ENCODE results near the gene KLRC4. TPM values are rescaled to one million over a fixed set of nuclear protein-coding genes. Genes with fewer than 3 reads are reported as not detected.

Gene KLRC4
- total RNA-seq, 1 experiment from 2014 or later: 2.1 TPM

GRCh38 chr12:10400829-10401228 lies 8.7 kb downstream of the KLRC4 start:
- TF ChIP-seq ZNF274 (IDR thresholded peaks at IDR 0.05; ENCODE audit: low read depth, low read length) (no peak), ELF1 (IDR thresholded peaks at IDR 0.05; ENCODE audit: borderline replicate concordance, low read depth) (no peak), POLR2AphosphoS5 (IDR thresholded peaks at IDR 0.05; ENCODE audit: low read depth, low read length) (no peak), MAX (IDR thresholded peaks at IDR 0.05) (no peak), EZH2phosphoT487 (IDR thresholded peaks at IDR 0.05; ENCODE audit: borderline replicate concordance) (no peak), SIN3A (IDR thresholded peaks at IDR 0.05; ENCODE audit: low read depth) (no peak), ZBTB33 (IDR thresholded peaks at IDR 0.05; ENCODE audit: extremely low read depth, insufficient replicate concordance, low read length) (no peak), ZFX (IDR thresholded peaks at IDR 0.05) (no peak), POLR2A (IDR thresholded peaks at IDR 0.05; ENCODE audit: borderline replicate concordance, extremely low read depth, insufficient read depth, insufficient read length) (no peak), CEBPB (IDR thresholded peaks at IDR 0.05; ENCODE audit: low read depth) (no peak), EZH2 (IDR thresholded peaks at IDR 0.05) (no peak), EGR1 (IDR thresholded peaks at IDR 0.05; ENCODE audit: low read depth) (no peak), TCF7L2 (IDR thresholded peaks at IDR 0.05; ENCODE audit: borderline replicate concordance, extremely low read depth, insufficient read depth, insufficient read length) (no peak), REST (IDR thresholded peaks at IDR 0.05; ENCODE audit: low read depth) (no peak), RAD21 (IDR thresholded peaks at IDR 0.05; ENCODE audit: low read depth) (no peak), JUND (IDR thresholded peaks at IDR 0.05) (no peak)
- TF ChIP-seq, protein P1, sequence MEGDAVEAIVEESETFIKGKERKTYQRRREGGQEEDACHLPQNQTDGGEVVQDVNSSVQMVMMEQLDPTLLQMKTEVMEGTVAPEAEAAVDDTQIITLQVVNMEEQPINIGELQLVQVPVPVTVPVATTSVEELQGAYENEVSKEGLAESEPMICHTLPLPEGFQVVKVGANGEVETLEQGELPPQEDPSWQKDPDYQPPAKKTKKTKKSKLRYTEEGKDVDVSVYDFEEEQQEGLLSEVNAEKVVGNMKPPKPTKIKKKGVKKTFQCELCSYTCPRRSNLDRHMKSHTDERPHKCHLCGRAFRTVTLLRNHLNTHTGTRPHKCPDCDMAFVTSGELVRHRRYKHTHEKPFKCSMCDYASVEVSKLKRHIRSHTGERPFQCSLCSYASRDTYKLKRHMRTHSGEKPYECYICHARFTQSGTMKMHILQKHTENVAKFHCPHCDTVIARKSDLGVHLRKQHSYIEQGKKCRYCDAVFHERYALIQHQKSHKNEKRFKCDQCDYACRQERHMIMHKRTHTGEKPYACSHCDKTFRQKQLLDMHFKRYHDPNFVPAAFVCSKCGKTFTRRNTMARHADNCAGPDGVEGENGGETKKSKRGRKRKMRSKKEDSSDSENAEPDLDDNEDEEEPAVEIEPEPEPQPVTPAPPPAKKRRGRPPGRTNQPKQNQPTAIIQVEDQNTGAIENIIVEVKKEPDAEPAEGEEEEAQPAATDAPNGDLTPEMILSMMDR (IDR thresholded peaks at IDR 0.05 in 2 of 3, conservative IDR thresholded peaks at IDR 0.05 in 1 of 3; ENCODE audit: borderline replicate concordance in 1 of 3, insufficient read depth in 1 of 3, low read depth in 2 of 3, low read length in 2 of 3): no peak
- TF ChIP-seq, protein P2, sequence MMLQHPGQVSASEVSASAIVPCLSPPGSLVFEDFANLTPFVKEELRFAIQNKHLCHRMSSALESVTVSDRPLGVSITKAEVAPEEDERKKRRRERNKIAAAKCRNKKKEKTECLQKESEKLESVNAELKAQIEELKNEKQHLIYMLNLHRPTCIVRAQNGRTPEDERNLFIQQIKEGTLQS (IDR thresholded peaks at IDR 0.05): no peak
- peaks cover 0 to 4% of the 10 kb centered on the region in 2 experiments; a peak in 2 of 4 replicates for H3K4me1 ChIP-seq (ENCODE audit: control insufficient read depth in 1 of 2, insufficient read depth in 2 of 2, low read length in 2 of 2)
- intact Hi-C loops (cut with micrococcal nuclease): loop anchor here (10.0 kb wide), 1 partner anchor 54 kb away; the partner anchor contains the start of gene KLRC1
- H3K4me3 ChIP-seq (replicated peaks in 1 of 2; ENCODE audit: low read depth in 1 of 2, low read length in 2 of 2): no peak overlapping the region
- no peak overlapping the region for H2AFZ ChIP-seq (ENCODE audit: low read depth, low read length, poor library complexity, severe bottlenecking)
- H3K4me2 ChIP-seq (ENCODE audit: low read length): no peak overlapping the region
- no peak for DNase-seq (ENCODE audit: low read depth, low spot score)
- no peak overlapping the region for H3K27ac ChIP-seq (ENCODE audit: low read depth, low read length)
- CTCF ChIA-PET: no interaction called here
- H3K36me3 ChIP-seq (ENCODE audit: control insufficient read depth in 1 of 2, insufficient read depth in 2 of 2, low read length in 2 of 2): no peaks in the 10 kb centered on the region
- no peak for ATAC-seq
- POLR2A ChIA-PET: no interaction called here
- BruUV-seq (replicated peaks): no TSS peak
- no peaks in the 10 kb centered on the region for H3K79me2 ChIP-seq (ENCODE audit: insufficient read depth, low read length)
- no peak overlapping the region for H3K9ac ChIP-seq (ENCODE audit: low read length)
- H3K9me2 ChIP-seq (ENCODE audit: insufficient read depth): no peaks in the 10 kb centered on the region
- no peaks in the 10 kb centered on the region for H4K20me1 ChIP-seq (ENCODE audit: insufficient read depth)
- no peaks in the 10 kb centered on the region for H3K9me3 ChIP-seq (ENCODE audit: control insufficient read depth in 1 of 2, insufficient read depth in 1 of 2, low read depth in 1 of 2, low read length in 2 of 2)
- no peaks in the 10 kb centered on the region for H3K27me3 ChIP-seq (ENCODE audit: insufficient read depth, low read length)
- RAD21 ChIA-PET (ENCODE audit: low non-redundant PET in 1 of 2, low total read pairs in 2 of 2, uncharacterized antibody in 2 of 2, unreplicated experiment in 2 of 2): no interaction called here

All from HCT116 (cell line).